Measurements from ENCODE around the gene SHROOM3. TPM values are rescaled to one million over a fixed set of nuclear protein-coding genes. Genes with fewer than 3 reads are reported as not detected.

The SHROOM3 gene
- total RNA-seq, 1 donor, result 18.0 TPM

GRCh38 chr4:76590798-76591281, 155.8 kb downstream of the SHROOM3 start:
- DNase-seq (ENCODE audit: low read depth), result peak; percentile 28
- TF ChIP-seq CTCF (IDR thresholded peaks at IDR 0.05; ENCODE audit: insufficient read depth, low read length), result no peak
- no peak overlapping the region for H3K4me3 ChIP-seq (ENCODE audit: low read depth, low read length)

- DNase-seq (ENCODE audit: low read depth), result no peak
- H3K4me3 ChIP-seq (ENCODE audit: low read depth, low read length), result no peak overlapping the region
- no peak for TF ChIP-seq CTCF (IDR thresholded peaks at IDR 0.05; ENCODE audit: insufficient read depth, low read length)
Measured at GRCh38 chr4:76591992-76592391, 157.0 kb downstream of the SHROOM3 start.

GRCh38 chr4:76592460-76592859, 157.4 kb downstream of the SHROOM3 start:
- DNase-seq (ENCODE audit: low read depth), result no peak
- H3K4me3 ChIP-seq (ENCODE audit: low read depth, low read length), result no peak overlapping the region
- TF ChIP-seq CTCF (IDR thresholded peaks at IDR 0.05; ENCODE audit: insufficient read depth, low read length), result no peak

GRCh38 chr4:76594173-76594572, 159.1 kb downstream of the SHROOM3 start:
- TF ChIP-seq CTCF (IDR thresholded peaks at IDR 0.05; ENCODE audit: insufficient read depth, low read length), result no peak
- no peak overlapping the region for H3K4me3 ChIP-seq (ENCODE audit: low read depth, low read length)
- DNase-seq (ENCODE audit: low read depth), result no peak

- DNase-seq (ENCODE audit: low read depth), result no peak
- TF ChIP-seq CTCF (IDR thresholded peaks at IDR 0.05; ENCODE audit: insufficient read depth, low read length), result no peak
Measured at GRCh38 chr4:76595435-76595834, 160.4 kb downstream of the SHROOM3 start.

GRCh38 chr4:76596713-76597112, 161.7 kb downstream of the SHROOM3 start:
- no peak overlapping the region for H3K4me3 ChIP-seq (ENCODE audit: low read depth, low read length)
- TF ChIP-seq CTCF (IDR thresholded peaks at IDR 0.05; ENCODE audit: insufficient read depth, low read length), result no peak
- DNase-seq (ENCODE audit: low read depth), result no peak

More at GRCh38 chr4:76595435-76595834, 160.4 kb downstream of the SHROOM3 start:
- no peak overlapping the region for H3K4me3 ChIP-seq (ENCODE audit: low read depth, low read length)

GRCh38 chr4:76597423-76597979, 162.5 kb downstream of the SHROOM3 start:
- H3K4me3 ChIP-seq (ENCODE audit: low read depth, low read length), result no peak overlapping the region
- TF ChIP-seq CTCF (IDR thresholded peaks at IDR 0.05; ENCODE audit: insufficient read depth, low read length), result no peak
- no peak for DNase-seq (ENCODE audit: low read depth)
